ENCODE data around the gene PRSS50. TPM values are rescaled to one million over a fixed set of nuclear protein-coding genes. Genes with fewer than 3 reads are reported as not detected.

Gene PRSS50
- total RNA-seq, 4 donors from 2014 or later, result 0.21 to 0.55 TPM; not detected in 2

DNA sequence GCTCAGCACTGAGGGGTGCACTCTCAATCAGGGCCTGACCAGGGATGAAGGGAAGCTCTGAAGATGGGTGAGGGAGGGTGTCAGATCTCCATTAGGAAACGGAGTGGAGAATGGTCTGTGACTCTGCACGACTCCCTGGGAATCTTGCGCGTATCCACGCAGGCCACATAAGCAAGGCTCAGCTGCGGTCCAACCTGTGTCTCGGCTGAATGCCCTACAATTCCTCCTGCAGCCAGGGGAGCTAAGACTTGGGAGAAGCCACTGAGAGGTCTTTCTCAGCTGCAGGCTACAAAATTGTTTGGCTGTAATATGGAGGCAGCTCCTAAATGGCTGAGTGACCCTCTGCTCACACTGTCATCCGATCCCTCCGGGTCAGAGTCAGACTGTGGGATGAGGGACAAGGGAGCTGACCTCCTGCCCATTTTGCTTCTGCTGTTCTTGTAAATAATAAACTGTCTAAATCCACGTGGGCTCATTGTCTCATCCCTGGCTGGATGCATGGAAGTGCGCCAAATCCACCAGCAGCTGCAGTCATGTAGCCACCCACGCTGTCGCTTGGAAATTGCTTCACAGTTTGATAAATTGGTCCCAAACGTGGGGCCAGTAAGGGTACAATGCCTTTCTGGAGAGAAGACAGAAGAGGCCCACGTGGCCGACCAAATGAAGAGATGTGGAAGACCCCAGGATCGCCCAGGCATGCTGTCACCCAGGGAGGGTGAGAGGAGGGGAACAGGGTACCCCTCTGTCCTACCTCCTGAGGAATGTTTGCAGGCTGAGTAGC is 54.7 kb downstream of the PRSS50 start:
- no peaks in the 10 kb centered on the region for H3K9me3 ChIP-seq
- no peak overlapping the region for H3K27ac ChIP-seq
- H3K4me1 ChIP-seq, result no peaks in the 10 kb centered on the region
- intact Hi-C loops (cut with DNase I; ENCODE audit: low total_unique reads), result no loop called here
- TF ChIP-seq POLR2A (IDR thresholded peaks at IDR 0.05) (no peak), CTCF (IDR thresholded peaks at IDR 0.05) (no peak)
- H3K27me3 ChIP-seq, result no peaks in the 10 kb centered on the region
- no peak overlapping the region for H3K4me3 ChIP-seq
- H3K36me3 ChIP-seq, result no peaks in the 10 kb centered on the region
- DNase-seq, result peak; percentile 24 to 46

Small RNA genes within 50 kb of the gene (small RNA-seq; reads per million reads assigned to genes)
- gene PRSS45, result not detected

Other genes starting within 250 kb of the PRSS50 start
- gene RTP3, start 219.9 kb downstream of the PRSS50 start, total RNA-seq, result not detected
- gene LRRC2, start 151.6 kb downstream of the PRSS50 start, total RNA-seq, result 10 to 100 TPM in 1 of 4 donors, 1 to 10 TPM in 3; 1.0 to 10.7 (median 5.9) TPM
- not detected for gene FAM240A, start 105.3 kb downstream of the PRSS50 start, total RNA-seq
- gene ALS2CL, start 24.2 kb downstream of the PRSS50 start, total RNA-seq, result 10 to 100 TPM; 15.7 to 75.3 (median 31.5) TPM
- gene TMIE, start 16.5 kb downstream of the PRSS50 start, total RNA-seq, result 1 to 10 TPM in 2 of 4 donors, under 1 TPM in 1, not detected in 1; 0.41 to 2.1 (median 1.6) TPM
- 1 to 10 TPM in 3 of 4 donors, not detected in 1; 4.9 to 9.6 (median 6.0) TPM for gene MYL3, start 145.6 kb upstream of the PRSS50 start, total RNA-seq
- gene PTH1R, start 159.9 kb upstream of the PRSS50 start, total RNA-seq, result 10 to 100 TPM in 3 of 4 donors, under 1 TPM in 1; 0.51 to 29.9 (median 18.9) TPM

All from uterus (tissue), 4 donors.